A172 (cell line): ENCODE measurements around the gene JAG1. TPM values are rescaled to one million over a fixed set of nuclear protein-coding genes. Genes with fewer than 3 reads are reported as not detected.

Experiments
- DNase-seq: peaks from one replicate; pipeline ENCODE4 v3.0.0-alpha.2; 2015; ENCODE audit warnings: low spot score
- total RNA-seq: library from RNA; depleted of rRNA; stranded (reverse); fragments of >200 nt; shearing (Covaris generic); gene quantifications from 2 replicates; pipeline ENCODE4 v1.2.3, GENCODE V29; 2014

The JAG1 gene
- total RNA-seq, 1 experiment from 2014 or later, result 9.4 TPM

- DNase-seq, result no peak
These were observed 5.0 kb downstream of the JAG1 start for GRCh38 chr20:10668677-10669368.

- no peak for DNase-seq
These were observed 6.1 kb downstream of the JAG1 start for GRCh38 chr20:10667560-10668167.

- DNase-seq, result no peak
These were observed 6.8 kb downstream of the JAG1 start for GRCh38 chr20:10667077-10667401.

DNA sequence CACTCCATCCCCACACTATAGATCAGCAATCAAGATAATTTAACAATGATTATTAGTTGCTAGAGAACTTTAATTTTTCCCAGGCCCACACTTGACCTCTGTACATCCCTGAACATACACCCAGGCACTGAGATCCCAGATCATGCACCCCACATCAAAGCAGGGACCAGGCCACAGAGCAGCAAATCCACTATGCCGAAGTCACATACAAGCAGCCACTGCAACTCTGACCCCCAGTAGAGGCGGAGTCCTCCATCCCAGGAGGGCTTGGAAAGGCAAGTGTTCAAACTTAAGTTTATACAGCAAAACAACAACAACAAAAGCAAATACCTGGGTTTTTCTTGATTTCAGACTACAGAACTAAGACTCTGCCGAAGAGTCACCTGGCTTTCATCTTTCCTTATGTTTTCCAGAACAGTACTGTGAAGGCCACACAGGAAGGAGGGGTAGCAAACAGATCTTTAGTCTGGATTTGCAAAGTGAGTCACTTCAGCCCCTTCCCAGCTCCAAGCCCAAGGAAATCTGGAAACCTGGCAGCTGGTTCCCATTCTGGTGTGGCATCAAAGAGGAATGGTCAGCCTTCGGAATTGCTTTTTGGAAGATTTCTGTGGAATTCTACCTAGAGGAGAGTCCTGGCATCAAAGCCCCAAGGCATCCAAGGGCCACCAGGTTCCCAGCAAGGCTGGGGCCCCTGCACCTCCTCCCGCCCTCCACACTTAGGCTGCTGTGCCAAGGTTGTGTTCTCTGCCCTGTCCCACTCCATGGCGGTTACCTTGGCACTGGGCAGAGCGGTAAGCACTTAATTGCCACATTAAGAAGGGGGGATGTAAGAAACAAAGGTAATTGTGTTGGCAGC is 7.3 kb downstream of the JAG1 start:
- DNase-seq, result no peak

DNA sequence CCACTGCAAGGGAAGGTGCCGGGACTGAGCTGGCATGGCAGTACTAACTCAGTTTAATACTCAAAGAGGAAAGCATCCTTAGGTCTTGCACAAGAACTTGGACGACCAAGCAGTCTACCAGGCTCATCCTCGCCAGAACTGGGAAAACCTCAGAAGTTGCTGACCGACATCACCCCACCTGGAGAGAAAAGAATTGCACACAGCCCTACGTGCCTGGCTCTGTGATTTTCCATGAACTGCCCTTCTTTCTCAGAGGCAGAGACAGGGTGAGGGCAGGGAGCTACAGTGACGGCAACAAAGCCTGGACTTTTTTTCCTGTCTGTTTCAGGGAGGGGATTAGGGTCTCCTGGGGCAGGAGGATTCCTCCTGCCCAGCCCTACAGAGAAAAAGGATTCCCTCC is 8.0 kb downstream of the JAG1 start:
- DNase-seq, result no peak

- DNase-seq, result no peak
These were observed 8.7 kb downstream of the JAG1 start for GRCh38 chr20:10665027-10665561.

DNA sequence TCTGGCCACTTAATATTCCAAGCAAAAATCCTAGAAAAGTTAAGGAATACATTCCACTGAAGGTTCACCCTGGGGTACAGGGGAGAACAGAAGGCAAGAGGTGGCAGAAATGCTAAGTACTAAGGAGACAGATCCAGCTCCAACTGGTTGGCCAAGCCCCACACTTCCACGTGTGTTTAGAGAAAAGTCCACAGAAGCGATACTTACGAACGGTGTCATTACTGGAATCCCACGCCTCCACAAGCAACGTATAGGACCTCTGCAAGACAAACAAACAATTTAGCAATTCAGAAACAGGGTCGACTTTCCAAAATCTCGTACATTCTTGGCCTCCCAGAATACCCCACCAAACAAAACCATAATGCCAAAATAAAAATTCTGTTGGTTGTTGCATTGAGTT is 10.0 kb downstream of the JAG1 start:
- DNase-seq, result no peak

DNA sequence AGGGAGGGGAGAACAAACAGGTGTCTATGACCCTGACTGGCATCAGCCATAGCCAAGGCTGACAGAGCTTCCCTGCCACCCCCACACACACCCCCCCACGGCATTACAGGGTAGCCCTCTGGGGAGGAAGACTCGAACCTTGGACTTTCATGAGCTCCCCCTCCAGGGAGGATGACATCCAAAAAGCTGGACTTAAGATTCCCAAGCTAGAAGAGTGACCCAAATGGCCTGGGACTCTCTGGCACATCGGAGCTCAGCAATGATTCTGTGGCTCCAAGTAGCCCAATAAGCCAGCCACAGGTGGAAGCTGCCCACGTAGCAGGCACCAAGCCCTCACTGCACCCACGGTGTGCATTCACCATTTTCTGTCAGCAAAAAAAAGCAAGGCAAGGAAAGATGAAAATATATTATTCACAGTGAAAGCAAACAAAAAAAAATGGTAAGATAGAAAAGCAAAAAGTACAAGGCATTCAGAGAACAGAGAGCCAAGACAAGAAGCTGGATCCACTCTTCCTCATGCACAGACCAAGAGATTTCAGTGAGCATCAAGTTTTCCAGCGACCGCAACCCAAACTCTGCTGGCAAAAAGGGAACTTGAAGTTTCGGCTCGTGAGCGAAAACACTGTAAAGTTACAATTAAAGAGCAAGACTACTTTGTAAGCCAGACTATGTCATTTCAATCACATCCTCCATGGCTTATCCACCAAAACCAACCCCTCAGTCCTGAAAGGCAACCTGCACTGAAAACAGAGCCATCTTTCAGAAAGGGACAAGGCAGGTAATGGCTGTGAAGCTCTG is 10.9 kb downstream of the JAG1 start:
- no peak for DNase-seq

GRCh38 chr20:10662151-10662550 is 11.6 kb downstream of the JAG1 start:
- DNase-seq, result no peak

GRCh38 chr20:10661261-10661660 is 12.5 kb downstream of the JAG1 start:
- no peak for DNase-seq

DNA sequence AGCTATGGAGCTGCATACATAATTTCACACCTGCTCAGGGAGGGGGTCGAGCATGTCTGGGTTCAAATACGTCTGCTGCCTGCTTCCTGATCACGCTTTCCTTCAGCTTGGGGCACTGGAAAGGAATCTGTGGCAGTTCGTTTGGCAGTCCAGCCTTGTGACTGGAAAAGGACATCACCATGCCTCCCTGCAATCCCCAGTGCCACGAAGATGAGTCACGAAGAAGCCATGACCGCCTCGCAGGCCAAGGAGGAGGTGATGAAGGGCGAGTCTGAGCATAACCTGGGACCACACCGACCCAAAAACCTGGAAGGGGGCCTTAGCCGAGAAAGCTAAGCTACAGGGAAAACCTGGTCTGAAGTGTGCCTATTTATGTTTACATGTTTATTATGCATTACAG is 13.1 kb downstream of the JAG1 start:
- DNase-seq, result peak; percentile 60

- no peak for DNase-seq
These were observed 13.9 kb downstream of the JAG1 start for GRCh38 chr20:10659651-10660601.

DNA sequence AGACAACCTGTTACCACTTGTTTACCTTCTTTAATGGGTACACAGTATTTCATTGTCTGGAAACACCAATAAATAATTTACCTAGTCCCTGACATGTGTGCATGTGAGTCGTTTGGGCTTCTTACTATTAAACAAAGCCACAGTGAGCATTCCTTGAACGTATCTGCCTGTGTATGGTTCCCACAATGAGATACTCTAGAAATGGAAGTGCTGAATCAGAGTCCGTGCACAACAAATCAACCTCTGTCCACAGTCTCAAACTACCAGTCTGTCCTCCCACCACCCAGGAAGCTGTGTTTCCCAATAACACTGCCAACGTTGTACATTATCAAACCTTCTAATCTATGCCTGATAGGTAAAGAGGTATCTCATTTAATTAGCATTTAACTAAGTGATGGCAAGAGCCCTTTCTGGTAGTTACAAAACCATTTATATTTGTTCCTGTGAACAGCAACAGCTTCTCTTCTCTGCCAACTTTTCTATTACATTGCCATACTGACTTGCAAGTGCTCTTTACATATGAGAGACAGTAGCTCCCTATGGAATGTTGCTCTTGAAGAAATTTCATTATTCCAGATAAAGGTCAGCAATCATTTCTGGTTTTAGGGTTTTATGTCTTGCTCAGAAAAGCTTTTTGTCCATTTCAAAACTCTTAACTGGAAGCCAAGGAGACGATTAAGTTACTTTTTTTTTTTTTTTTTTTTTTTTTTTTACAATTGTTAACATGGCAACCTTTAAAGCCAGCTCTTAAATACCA is 14.7 kb downstream of the JAG1 start:
- DNase-seq, result no peak

DNA sequence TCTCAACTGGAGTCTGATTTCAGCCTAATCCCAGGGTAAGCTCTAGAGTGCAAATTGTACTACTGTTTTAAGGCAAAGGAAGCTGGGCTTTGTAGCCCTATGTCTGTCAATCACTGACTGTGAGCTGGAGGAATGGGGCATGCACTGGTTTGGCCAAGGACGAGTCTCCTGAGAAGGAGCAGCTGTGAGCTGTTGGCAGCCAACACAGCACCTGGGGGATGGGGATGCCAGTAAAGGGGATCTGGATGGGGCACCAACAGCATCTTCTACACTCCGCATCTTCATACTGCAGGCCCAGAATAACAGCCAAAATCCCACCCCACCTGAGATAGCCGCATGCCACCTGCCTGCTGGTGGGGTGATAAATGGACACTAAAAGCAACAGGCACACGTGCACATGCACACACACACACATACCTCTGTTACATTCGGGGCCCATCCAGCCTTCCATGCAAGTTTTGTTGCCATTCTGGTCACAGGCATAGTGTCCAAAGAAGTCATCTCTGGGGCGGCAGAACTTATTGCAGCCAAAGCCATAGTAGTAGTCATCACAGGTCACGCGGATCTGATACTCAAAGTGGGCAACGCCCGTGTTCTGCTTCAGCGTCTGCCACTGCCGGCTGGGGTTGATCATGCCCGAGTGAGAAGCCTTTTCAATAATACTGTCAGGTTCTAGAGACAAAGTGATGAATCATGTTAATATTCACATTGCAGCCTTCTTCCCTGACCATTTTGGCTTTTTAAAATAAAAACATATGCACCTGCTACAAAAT is 15.6 kb downstream of the JAG1 start:
- no peak for DNase-seq

DNA sequence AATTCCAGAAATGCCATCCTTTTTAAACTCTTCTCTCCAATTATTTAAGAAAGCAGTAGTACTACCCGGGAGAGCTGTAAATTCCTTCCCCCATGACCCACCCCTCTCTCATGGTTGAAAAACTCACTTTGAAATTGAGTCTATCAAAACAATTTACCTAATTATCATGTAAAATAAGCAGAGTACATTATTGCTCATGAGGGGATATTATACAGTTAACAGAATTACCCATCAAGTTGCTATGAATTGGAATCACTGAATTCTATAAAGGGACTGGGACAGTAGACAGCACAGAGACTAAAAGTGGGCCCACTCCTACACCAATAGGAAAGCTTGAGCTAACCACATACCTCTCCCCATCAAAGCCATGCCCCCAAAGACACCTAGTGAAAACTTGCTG is 16.3 kb downstream of the JAG1 start:
- no peak for DNase-seq

DNA sequence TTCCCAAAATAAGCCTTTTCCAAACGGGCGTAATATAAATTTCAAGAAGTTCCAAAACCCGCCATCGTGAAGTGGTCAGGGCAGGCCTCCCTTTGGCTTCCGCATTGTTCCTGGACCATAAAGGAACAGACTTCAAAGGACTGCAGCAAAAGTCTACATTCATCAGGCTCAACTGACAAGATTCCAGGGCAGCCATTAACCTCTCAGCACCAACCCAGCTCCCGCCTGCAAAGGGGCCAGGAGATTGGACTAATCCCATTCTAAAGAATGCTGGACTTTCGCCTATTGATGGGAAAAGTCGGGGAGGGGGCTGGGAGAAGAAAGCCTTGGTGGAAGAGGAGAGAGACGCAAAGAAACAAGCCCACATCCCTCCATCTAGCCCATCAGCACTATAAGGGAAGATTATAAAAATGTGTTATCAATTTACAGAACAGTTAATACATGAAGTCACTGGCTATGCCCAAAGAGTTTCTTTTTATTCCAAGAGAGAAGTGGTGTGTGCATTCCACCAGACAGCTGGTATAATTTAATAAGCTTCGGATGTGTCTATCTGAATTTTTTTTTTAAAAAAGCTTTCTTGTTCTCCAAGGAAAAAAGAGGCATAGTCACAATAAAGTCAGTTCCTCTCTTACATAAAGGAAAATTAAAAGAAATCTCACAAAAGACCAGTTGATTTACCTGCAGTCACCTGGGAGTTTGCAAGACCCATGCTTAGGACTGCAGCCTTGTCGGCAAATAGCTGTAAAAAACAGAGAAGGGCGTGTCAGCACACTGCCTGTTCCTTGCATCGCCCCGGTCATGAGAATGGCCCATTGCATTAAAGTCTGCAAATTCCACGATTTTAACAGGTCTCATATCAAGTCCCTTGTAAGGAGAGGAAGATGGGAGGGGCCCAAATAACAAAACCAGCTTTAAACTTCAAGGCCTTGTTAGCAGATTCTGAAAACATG is 17.8 kb downstream of the JAG1 start:
- no peak for DNase-seq

DNA sequence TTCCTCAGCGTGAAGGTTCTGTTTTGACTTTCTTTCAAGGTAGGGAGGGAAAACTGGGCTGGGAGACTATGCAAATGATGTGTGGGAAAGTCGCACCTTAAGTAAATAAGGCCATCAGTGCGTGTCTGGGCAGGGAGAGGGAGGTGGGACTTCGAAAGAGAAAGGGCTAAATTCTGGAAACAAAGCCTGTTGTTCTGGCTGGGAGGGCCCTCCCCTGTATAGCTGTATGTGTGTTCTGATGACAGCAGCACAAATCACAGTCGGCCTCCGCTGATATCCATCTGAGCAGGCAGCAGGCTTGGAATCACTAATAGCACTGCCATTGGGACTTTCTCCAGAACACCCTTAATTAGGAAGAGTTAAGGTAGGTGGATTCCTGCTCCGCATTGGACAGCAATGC is 19.2 kb downstream of the JAG1 start:
- no peak for DNase-seq

GRCh38 chr20:10654250-10654610 is 19.6 kb downstream of the JAG1 start:
- DNase-seq, result no peak
